Measurements from ENCODE around the gene MYRFL. TPM values are rescaled to one million over a fixed set of nuclear protein-coding genes. Genes with fewer than 3 reads are reported as not detected.

MYRFL gene
- total and polyA plus RNA-seq, 2 of the 8 experiments (the other 6 are each of a cell fraction or from before 2014, with no cell fraction given): 1.1 to 2.0 TPM

GRCh38 chr12:69910694-69911093 is 85.7 kb downstream of the MYRFL start (continued):
- no peak for TF ChIP-seq CHD7 (IDR thresholded peaks at IDR 0.05; ENCODE audit: insufficient replicate concordance, low read length)
- no peak for TF ChIP-seq TAF7 (optimal IDR thresholded peaks at IDR 0.05; ENCODE audit: borderline replicate concordance, low read depth, low read length)
- TF ChIP-seq RNF2 (IDR thresholded peaks at IDR 0.05; ENCODE audit: borderline replicate concordance, low read depth, low read length, missing control alignments, poor library complexity, severe bottlenecking): no peak
- no peak for TF ChIP-seq CBX5 (IDR thresholded peaks at IDR 0.05; ENCODE audit: low read depth, low read length)
- TF ChIP-seq BACH1 (IDR thresholded peaks at IDR 0.05; ENCODE audit: low read length): no peak
- TF ChIP-seq RFX5 (IDR thresholded peaks at IDR 0.05; ENCODE audit: borderline replicate concordance, low read depth, low read length): no peak
